ENCODE measurements around the gene KCNH1.

KCNH1 gene

DNA sequence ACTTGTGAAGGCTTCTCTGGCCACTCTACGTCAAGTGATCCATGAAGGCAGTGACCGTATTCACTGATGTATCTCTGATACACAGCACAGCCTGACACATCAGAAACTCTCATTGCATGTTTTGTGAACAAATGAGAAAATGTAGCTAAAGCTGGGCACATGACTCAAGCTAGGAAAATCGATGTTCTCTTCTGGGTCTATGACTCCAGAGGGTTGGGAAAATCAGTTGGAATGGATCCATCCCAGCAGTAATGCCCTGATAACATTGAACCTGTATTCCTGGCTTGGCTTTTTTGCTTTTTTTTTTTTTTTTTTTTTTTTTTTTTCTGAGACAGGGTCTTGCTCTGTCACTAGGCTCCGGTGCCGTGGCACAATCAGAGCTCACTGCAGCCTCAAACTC, 395.7 kb downstream of the KCNH1 start:
- no peak for TF ChIP-seq CTCF (IDR thresholded peaks at IDR 0.05; ENCODE audit: extremely low read depth, missing control alignments)
- DNase-seq (ENCODE audit: low spot score), result no peak

DNA sequence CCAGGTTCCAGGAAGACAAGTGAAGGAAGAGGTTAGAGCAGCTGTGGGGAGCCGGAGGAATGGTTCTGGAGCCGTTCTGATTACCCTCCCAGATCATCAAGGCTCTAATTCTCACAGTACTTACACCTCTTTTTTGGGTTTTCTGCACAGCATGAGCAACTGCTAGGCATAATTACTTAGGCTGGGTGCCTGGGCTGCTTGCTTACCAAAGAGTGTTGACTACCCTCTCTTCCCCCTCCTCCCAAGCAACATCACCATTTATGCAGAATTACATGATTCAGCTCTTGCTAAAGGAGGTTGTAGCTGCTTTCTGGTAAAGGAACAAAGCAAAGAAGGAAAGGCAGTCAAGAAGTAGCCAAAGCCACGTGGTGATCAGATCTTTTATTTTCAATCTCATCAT, 397.2 kb downstream of the KCNH1 start:
- TF ChIP-seq CTCF (IDR thresholded peaks at IDR 0.05; ENCODE audit: extremely low read depth, missing control alignments), result no peak
- no peak for DNase-seq (ENCODE audit: low spot score)

DNA sequence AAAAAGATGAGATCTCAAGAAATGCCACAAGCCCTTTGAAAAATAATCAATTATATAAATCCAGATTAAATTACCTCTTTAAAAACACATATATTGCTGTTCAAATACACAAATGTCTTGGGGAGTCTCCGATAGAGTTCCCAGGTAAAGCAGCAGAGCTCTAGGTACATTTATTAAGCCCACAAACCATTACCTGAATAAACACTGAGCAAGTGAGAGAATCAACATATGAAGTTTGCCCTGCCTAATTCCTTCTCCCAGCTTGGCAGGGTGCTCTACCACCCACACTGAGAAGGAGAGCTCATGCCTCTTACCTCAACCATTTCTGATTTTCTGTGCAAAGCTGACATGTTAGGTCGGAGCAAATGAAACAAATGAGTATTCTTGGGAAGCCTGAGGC, 402.4 kb downstream of the KCNH1 start:
- no peak for DNase-seq (ENCODE audit: low spot score)
- TF ChIP-seq CTCF (IDR thresholded peaks at IDR 0.05; ENCODE audit: extremely low read depth, missing control alignments), result no peak

DNA sequence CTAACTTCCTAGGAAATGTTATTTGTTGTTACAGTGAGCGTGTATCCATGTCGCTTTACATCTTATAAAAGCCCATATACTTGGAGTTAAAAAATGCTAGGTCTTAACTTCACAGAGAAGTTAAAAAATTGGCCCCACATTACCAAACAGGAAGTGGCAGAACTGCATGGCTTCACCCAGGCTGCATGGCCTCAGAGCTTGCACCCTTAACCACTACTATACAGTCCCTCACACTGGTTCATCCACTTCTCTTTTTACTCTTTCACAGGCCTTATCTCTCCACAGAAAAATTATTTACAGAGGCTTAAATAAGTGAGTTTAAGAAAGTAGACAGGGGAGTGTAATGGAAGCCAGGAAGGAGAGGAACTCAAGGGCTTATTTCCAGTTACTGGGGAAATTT, 402.8 kb downstream of the KCNH1 start:
- DNase-seq (ENCODE audit: low spot score), result no peak
- TF ChIP-seq CTCF (IDR thresholded peaks at IDR 0.05; ENCODE audit: extremely low read depth, missing control alignments), result no peak

DNA sequence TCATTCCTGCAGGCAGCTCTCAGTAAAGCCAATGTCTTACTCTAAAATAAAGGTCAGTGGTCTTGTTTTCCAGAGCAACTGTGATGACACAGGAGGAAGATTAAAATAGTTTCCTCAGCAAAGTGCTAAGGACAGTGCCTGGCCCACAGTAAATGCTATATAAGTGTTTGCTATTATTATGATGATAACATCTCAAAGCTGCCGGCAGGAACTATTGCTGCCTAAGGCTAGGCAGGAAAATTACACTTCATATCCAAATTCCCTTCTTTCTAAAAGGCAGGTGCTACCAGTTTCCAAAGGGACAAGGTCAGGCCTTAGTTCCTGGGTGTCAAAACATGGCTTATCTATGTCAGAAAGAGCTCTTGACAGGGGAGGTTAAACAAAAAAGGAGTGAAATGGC, 403.9 kb downstream of the KCNH1 start:
- no peak for DNase-seq (ENCODE audit: low spot score)
- no peak for TF ChIP-seq CTCF (IDR thresholded peaks at IDR 0.05; ENCODE audit: extremely low read depth, missing control alignments)

- DNase-seq (ENCODE audit: low spot score), result no peak
- no peak for TF ChIP-seq CTCF (IDR thresholded peaks at IDR 0.05; ENCODE audit: extremely low read depth, missing control alignments)
Measured at GRCh38 chr1:210728437-210729149, 405.4 kb downstream of the KCNH1 start.

GRCh38 chr1:210727709-210728108, 406.2 kb downstream of the KCNH1 start:
- DNase-seq (ENCODE audit: low spot score), result no peak
- TF ChIP-seq CTCF (IDR thresholded peaks at IDR 0.05; ENCODE audit: extremely low read depth, missing control alignments), result no peak
